HG03039 (cell line): ENCODE data around the gene UTP4.

Experiments used
- ATAC-seq: cut with Tn5 transposase; IDR thresholded peaks from one replicate; pipeline ENCODE4 v1.9.1; 2021; ENCODE audit warnings: mild to moderate bottlenecking, moderate library complexity; ENCODE audit not compliant: unreplicated experiment

Gene UTP4

DNA sequence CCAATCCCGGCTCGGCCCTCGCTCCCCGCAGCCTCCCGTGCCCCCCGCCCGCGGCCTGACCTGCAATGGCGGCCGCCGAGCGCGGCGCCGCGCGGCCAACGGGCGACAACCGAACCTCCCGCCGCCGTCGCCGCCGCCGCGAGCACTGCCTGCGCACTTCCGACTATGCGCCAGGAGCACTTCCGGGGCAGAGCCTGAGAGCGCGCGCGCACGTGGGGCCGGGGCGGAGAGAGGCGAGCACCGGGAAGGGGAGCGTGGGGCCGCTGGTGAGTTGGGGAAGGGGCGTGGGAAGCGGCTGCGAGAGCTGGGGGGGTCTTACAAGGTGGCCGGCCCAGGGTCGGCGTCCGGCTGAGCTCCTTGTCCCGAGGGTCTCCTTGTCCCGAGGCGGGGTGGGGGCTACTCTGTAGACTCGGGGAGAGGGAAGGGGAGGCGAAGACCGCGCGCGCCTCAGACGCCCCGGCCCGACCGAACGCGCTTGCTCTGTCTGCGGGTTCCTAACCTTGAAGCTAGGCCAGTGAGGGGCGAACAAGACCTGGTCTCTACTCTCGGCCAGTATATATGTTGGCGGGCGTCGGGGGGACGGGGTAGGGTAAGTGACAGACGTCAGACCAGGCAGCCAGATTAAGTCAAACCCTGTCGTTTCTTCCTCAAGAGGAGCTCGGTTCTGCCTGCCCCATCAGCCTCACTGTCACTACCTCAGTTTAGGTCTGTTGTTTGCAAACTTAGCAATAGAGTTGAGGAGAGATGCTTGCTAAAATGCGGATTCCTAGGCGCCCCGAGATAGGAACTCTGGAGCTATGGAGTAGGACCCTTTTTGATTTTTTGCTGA is at the start of gene UTP4, which contains the start of gene CHTF8:
Gene UTP4 (plus strand): TSS at position 226 of the 829 bp plus-strand sequence. CDS start 811 bp downstream, outside the sequence.
Gene CHTF8 (minus strand): TSS at position 165 of the 829 bp plus-strand sequence. CDS start 11,130 bp downstream, outside the sequence.
- ATAC-seq: peak; percentile 89

DNA sequence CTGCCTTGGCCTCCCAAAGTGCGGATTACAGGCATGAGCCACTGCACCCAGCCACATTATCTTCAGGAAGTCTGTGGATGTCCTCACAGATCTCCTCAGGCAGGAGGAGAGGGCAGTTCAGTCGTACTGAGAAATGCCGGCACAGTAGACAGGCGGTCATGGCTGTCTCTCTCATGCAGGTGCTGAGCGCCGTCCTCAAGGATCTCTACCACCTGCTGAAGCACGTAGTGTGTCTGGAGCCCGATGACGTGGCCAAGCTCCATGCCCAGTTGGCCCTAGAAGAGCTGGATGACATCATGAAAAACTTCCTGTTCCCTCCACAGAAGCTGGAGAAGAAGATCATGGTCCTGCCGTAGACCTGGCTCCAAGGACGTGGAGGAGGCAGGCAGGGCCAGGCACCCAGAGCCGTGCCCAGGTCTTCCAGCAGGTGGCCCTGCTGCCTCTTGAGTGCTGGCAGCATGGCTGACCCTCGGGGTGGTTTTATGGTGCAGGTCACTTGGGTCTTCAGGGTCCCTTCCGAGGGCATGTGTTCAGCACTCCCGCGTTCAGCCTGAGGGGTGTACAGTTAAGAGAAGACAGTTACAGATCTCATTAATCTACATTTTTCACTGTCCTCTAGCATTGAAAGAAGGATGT is 49.0 kb upstream of the UTP4 start:
- ATAC-seq: no peak

DNA sequence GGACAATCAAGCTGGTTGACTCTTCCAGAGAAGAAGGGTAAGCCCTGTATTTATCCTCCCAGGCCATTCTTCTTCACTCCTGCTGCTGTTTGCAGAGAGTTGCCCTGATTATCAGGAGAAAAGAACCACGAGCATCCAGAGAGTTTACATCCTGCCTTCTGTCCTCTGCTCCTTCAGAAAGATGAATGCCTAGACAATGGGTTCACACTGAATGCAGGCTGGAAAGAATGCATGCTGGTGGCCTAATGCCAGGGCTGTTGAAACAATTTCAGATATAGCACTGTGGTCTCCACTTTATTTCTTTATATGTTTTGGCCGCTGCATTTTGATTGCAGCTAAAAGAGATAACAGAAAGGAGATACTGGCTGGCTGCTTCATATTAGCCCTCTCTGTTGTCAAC is 48.2 kb upstream of the UTP4 start:
- no peak for ATAC-seq

DNA sequence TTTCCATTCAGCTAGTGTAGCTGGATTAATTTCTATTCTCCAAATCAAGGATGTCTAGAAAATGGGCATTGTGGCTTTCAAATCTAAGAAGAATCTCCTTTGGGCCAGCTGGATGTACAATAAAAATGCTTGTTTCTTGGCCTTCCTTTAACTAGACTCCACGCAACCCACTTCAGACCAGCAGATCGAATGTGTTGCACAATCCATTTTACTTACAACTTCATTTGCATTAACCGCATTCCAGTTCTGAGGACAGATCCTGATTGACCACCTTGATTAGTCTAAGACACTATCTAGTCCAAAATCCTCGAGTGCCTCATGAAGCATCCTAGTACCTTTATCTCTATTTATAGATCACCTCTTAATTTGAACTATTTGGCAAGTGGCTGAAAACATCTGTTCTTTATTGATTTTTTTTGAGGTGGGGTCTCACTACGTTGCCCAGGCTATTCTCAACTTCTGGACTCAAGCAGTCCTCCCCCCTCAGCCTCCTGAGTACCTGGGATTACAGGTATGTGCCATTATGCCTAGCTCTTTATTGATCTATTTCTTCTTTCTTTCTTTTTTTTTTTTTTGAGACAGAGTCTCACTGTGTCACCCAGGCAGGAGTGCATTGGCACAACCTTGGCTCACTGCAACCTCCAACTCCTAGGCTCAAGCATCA is 47.3 kb upstream of the UTP4 start:
- no peak for ATAC-seq

DNA sequence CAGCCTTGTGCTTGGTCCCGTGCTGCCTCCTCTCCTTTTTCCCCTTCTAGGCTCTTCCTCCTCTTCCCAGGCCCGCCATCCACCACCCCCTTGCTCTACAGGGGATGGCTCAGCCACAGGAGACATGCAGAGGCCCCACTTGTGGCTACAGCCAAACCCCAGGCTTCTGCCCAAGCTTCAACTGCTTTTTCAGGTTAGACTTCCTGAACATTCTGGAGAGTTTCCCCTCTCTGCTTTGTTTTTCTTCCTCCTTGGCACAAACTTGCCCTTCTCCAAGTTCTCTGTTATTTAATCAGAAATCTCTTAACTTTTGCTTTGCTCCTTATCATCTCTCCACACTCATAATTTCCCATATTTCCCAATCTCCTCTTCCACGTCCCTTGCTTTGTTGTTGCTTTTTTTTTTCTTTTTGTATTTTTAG is 45.3 kb upstream of the UTP4 start:
- no peak for ATAC-seq

DNA sequence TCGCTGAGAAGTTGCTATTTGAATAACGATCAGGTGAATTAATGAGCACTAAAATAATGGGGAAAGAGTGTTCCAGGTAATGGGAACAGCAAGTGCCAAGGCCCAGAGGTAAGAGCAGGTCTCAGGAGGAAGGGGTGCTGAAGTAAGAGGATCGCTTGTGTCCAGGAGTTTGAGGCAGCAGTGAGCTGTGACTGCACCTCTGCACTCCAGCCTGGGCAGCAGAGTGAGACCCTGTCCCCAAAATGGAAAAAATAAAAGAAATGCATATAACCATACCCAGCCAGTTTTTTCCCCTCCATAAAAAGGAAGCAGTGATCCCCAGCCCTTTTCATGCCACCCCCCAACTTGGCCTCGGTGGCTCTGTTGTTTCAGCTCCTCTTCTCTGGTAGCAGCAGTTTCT is 43.8 kb upstream of the UTP4 start:
- no peak for ATAC-seq

DNA sequence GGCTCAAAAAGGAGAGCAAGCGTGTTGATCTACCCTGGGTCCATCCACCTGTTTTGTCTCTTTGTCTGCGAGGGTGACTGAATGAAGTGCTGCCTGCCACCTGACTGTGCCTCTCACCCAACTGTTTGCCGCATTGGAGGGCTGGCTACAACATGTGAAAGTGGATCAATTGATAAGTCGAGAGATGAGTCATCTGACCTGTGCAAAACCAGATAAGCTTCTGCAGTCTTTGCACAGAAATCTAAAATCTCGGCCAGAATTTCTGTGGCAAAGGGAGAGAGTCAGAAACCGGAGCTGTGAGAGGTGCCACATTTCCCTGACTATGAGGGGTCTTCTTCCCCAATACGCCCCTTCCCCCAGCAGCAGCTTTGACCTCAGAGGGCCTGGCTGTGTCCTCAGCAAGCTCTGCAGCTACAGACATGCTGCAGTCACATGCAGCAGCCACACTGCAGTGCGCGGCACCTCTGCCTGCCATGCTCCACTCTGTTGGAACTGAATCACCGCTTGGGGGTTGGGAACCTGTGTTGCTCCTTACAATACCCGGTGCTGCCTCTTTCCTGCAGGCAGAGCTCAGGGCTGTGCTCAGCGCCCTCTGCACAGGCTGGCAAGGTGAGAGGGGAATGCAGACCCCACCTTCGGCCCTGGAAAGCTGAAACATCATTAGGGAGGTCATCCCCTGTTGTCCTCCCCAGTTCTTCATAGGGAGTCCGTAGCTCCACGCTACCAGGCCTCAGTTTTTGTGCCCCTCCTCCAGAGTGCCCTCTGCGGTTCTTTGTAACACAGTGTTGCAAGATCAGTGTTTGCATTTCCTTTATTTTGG is 43.1 kb upstream of the UTP4 start:
- ATAC-seq: no peak

DNA sequence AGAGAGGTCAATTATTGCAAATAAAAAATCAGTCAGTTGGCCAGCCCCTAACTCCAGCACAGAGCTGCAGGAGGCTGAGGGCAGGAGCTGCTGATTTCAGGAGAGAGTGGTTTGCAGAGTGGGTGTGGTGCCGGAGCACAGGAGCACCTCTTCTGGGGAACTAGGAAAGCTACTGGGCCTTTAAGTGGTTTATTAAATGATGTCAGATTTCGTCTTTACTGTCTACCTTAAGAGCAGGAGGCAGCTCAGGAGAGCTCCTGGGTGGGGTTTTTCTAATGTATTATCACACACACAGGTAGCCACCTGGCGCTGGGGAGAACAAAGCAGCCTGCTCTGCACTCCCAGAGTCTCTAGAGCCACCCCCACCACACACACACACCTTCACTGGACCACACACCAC is 38.5 kb upstream of the UTP4 start:
- no peak for ATAC-seq

DNA sequence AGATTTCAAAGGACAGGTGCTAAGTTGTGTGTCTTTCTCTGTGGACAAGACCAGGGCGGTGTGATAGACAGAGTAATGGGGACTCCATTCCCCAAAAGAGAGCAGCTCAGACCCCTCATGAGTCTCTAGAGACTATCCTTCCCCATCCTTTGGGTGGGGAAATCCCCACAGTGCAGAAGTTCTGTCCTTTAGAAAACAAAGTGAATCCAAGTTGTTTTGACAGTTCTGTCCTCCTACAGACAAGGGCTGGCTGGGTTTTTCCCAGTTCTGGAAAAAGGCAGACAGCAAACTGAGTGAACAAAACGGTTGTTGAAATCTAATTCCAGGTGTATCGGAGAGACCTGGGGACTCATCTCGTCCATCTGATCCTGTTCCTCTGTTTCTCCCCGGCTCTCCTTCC is 37.9 kb upstream of the UTP4 start:
- no peak for ATAC-seq

DNA sequence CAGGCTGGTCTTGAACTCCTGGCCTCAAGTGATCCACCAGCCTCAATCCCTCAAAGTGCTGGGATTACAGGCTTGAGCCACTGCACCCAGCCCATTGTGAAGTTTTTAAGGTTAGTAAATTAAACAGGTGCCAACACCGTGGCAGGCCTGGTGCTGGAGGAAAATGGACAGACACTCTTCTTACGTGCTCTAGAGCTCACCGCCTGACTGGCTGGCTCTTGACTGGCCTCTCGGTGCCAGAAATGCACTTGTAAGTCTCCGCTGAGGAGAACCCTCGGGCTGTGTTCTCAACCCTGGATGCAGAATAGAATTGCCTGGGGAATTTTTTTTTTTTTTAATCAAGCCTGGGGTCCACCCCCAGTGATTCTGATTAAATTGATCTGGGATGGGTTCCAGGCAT is 37.3 kb upstream of the UTP4 start:
- ATAC-seq: no peak

DNA sequence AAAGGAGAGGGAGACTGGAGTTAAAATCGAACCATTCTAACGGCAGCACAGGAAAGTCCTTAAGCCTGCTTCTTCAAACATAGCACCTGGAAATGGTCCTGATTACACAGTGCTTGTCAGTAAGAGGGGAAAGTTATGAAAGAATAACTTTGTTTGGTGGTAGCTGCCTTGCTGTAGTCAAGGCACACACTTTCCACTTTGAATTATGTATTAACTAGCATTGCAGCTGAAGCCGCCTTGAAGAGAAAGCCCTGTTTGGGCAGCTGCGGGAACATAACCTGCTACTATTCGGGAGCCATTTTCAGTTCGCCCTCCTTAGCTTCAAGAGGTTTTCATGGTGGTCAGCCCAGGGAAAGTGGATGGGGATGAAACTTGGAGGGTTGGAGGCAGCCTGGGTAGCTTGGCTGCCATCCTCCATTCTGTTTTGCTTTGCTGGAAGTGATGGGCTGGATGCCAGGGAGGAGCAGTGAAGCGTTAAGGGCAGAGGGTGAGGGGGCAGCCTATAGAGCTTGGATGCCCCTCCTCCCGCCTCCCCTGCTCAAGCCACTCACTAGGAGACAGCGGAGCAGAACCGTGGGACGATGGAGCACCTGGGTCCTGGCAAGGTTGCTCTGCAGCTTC is 32.3 kb upstream of the UTP4 start:
- ATAC-seq: no peak

DNA sequence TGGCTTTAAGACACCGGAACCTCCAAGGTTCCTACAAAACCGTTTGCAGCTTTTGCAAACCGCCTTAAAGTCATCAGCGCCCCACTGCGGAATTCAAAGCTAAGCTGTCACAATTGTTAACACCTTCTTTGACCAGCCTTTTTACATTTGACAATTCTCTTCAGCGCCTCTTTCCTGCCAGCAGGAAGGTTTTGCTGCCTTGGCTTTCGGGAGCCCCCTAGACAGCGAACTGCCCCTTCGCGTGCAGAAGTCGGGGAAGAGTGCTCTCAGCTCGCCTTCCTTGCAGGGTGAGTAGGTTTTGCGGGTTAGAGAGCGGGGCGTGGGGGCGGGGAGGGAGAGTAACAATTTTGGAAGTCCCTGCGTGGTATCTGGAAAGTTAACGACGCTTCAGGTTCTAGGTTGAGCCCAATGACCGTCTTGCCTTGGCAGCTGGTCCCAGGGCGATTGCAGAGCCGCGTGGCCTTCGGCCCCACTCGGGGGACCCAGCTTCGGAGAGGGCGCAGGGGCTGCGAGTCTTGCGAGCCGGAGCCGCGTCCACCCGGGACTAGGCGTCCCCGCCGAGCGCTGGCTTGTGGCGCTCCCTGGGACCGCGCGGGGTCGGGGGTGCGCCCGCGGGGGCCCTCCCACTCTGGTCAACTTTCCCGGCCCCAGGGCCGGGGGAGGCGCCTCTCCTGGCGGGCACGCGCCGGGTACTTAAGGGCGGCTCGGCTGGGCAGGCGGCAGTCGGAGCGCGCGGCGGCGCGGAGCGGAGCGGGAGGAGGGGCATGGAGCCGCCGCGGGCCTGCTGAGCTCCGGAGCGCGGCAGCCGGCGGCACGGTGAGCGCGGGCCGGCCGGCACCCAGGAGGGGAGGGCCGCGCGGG is 26.7 kb upstream of the UTP4 start, which contains the start of gene HAS3:
Gene HAS3 (plus strand): TSS at position 153 of the 861 bp plus-strand sequence. CDS start 3,743 bp downstream, outside the sequence.
- ATAC-seq: no peak

DNA sequence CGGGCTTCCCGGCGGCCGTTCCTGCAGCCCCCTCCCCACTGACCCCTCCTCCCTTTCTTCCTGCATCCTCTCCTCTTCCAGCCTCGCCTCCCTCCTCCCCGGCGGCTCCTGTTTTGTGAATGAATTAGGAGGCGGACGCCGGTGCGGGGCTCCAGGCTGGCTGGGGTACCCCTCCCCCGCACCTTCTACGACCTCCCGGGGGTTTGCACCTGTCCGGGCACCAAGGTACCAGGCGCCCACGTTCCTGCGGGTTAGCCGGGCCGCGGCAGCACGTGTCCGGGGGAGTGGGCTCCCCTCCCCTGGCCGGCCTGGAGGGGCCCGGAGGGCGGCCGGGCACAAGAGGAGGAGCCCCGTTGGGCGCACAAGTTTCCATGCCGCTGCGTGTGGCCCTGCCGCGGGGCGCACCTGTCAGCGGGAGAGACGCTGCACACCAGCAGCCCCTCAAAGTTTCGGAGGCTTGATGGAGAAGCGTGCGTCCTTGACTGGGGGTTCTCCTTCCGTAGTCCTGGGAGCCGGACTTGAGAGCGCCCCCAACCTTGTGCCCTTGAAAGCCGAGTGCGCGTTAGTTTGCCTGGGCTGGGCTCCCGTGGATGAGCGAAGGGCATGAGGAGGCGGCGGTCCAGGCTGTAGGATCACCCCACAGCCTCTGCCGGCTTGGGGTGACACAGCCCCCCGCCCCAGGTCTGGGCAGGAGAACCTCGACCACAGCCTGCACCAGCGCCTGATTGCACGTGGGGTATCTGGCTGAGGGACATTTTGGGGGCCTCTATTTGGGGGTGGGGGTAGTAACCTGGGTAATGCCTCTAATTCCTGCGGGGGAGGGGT is 25.7 kb upstream of the UTP4 start:
- no peak for ATAC-seq

DNA sequence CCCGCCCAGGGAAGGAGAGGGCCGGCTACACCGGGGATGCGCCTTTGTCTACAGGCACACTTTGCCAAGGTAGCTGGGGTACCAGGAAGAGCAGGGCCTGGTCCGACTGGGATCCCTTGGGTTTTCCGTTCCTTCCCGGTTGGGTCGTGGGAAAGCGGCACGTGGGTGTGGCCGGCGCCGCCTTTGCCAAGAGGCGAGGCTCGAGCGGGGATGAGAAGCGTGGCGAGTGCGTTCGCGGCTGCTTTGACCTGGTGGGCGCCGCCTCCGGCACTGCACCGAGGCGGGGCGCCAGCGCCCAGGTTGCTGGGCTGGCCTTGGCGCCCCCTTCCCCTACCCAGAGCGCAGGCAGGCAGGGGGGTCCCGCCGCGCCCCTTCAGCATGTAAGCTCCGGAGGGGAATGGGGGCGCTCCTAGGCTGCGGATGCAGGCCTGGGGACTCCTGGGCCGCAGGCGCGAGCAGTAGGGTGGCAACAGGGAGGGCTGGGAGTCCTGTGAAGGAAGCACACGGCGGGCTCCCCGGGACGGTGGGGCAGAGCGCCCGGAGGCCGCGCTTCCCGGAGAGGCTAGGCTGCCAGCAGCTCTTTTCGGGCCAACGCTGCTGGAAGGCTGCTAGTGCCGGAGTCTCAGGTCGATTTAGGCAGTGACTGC is 25.0 kb upstream of the UTP4 start:
- ATAC-seq: no peak

DNA sequence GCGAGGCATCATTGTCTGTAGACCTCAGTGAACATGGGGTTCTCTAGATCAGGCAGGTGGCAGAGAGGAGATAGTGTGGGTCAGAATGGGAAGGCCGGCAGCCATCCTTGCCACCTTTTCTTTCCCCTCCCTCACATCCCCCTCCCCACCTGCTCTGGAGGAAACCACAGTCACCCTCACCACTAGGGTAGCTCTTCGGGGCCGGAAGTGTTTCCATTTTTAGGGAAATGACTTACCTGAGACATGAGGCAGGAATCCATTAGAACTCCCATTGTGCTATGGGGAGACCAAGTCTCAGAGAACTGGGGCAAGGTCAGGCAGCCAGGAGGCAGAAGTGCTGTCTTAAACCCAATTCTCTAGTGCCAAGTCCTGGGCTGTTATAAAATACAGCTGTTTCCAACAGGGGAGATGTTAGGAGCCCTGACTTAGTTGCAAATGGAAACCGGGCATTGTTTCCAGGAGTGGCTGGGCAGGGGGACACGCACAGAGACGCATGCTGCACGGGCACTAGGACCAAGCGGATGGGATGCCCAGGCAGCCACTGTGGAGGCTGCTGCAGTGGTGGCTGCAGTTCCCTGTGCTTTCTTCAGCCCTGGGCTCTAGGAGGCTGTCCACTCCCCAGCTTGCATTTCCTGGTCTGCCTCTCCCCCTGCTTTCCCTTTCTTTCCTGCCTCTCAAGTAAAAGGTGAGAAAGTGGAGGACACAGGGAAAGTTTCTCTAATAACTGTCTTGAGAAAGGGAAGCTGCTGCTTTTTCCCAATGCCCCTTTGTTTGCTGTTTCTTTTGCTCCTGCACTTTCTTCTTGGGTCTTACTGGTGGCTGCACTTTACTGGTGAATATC is 24.2 kb upstream of the UTP4 start:
- ATAC-seq: no peak

DNA sequence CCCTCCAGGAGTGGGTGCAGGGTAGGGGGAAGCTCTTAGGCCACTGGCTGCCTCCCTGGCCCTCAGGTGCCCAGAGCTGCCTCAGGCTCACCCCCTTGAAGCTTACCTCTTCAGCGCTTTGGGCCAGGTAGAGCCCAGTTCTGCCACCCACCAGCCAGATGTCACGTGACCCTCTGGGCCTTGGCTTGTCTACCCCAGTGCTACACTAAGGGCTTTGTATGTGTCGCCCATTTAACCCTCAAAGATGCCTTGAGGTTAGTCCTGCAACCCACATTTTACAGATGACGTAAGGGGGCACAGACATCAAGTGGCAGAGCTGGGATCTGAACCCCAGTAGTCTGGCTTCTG is 23.6 kb upstream of the UTP4 start:
- no peak for ATAC-seq
